GM21360 (cell line): ENCODE results near the gene EGFR.
A peak's percentile ranks its signal among the peaks of the same experiment; 100 is the strongest.

ENCODE experiments used
- ATAC-seq: cut with Tn5 transposase; IDR thresholded peaks from one replicate; pipeline ENCODE4 v1.9.1; 2021; ENCODE audit warnings: mild to moderate bottlenecking, moderate library complexity; ENCODE audit not compliant: unreplicated experiment

The EGFR gene

DNA sequence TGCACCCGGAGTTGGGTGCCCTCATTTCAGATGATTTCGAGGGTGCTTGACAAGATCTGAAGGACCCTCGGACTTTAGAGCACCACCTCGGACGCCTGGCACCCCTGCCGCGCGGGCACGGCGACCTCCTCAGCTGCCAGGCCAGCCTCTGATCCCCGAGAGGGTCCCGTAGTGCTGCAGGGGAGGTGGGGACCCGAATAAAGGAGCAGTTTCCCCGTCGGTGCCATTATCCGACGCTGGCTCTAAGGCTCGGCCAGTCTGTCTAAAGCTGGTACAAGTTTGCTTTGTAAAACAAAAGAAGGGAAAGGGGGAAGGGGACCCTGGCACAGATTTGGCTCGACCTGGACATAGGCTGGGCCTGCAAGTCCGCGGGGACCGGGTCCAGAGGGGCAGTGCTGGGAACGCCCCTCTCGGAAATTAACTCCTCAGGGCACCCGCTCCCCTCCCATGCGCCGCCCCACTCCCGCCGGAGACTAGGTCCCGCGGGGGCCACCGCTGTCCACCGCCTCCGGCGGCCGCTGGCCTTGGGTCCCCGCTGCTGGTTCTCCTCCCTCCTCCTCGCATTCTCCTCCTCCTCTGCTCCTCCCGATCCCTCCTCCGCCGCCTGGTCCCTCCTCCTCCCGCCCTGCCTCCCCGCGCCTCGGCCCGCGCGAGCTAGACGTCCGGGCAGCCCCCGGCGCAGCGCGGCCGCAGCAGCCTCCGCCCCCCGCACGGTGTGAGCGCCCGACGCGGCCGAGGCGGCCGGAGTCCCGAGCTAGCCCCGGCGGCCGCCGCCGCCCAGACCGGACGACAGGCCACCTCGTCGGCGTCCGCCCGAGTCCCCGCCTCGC lies at the start of gene EGFR:
Gene EGFR, plus strand, starts transcription at position 657 of the 830 bp plus-strand sequence. CDS start 261 bp downstream, outside the sequence.
- no peak for ATAC-seq

GRCh38 chr7:54969208-54969967 lies 49.4 kb upstream of the EGFR start:
- no peak for ATAC-seq

DNA sequence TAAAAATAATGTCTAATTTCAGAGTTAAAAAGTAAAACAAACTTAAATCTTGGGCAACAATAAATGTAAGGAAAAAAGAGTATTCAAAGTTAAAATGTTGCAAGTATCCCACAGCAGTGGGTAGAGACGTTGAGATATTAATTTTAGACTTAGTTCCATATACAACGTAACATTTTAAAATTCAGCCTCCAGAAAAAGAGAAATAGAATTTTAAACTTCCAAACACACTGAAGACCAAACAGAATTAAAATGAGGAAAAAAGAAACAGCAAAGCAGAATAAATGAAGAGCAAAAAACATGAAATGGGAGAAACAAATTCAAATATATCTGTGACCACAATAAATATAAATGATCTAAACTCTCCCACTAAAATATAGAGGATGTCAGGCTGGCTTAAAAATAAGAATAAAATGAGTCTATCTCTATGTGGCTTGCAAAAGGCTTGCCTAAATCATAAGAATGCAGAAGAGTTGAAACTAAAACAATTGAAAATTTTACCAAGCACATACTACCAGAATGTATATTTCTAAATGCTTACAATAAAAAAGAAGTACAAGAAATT lies 46.0 kb upstream of the EGFR start:
- no peak for ATAC-seq

DNA sequence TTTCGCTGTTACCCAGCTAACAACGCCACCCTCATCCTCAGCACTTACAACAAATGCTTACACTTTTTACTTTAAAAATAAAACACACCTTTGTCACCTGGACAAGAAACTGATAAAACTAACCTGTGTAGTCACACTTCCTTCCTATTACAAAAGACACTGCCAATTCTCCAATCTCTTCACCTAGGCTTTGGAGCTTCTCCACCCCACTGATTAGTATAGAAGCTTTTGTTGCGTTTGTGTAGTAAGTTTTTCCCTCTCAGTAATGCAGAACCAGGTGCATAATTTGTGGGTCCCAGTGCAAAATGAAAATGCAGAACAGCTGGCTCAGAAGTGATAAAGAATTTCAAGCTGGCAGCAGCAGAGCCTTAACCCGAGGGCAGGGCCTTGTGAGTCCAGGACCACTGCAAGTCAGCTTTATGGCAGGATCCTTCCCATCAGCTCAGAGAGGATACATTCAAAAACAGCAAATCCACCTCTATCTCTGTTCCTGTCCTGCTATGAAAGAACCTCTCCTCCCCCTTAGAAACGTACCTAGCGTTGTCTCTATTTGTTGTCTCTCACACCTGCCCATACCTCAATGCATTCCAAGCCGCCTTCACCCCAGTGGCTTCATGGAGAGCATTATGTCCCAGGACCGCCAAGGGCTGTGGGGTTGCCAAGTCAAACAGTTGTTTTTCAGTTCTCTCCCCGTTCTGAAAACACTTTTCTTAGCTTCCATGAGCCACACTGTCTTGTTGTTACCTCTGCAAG lies 40.3 kb upstream of the EGFR start:
- ATAC-seq, result no peak

GRCh38 chr7:54980521-54980920 lies 38.3 kb upstream of the EGFR start:
- ATAC-seq, result no peak

DNA sequence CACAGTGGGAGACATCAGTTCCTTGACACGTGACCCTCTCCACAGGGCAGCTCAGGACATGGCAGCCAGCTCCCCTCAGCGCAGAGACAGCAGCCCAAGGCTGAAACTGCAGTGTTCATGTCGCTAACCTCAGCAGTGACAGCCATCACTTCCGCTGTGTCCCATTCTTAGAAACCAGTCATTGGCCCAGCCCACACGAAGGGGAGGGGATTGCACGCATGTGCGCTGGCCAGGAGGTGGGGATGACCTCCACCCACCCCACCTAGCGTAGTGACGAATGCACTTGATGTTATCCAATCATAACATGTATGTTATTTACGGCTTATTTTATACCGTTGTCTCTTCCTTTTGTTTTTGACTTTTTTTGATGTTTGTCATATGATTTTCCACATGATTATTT lies 36.9 kb upstream of the EGFR start:
- ATAC-seq, result no peak

DNA sequence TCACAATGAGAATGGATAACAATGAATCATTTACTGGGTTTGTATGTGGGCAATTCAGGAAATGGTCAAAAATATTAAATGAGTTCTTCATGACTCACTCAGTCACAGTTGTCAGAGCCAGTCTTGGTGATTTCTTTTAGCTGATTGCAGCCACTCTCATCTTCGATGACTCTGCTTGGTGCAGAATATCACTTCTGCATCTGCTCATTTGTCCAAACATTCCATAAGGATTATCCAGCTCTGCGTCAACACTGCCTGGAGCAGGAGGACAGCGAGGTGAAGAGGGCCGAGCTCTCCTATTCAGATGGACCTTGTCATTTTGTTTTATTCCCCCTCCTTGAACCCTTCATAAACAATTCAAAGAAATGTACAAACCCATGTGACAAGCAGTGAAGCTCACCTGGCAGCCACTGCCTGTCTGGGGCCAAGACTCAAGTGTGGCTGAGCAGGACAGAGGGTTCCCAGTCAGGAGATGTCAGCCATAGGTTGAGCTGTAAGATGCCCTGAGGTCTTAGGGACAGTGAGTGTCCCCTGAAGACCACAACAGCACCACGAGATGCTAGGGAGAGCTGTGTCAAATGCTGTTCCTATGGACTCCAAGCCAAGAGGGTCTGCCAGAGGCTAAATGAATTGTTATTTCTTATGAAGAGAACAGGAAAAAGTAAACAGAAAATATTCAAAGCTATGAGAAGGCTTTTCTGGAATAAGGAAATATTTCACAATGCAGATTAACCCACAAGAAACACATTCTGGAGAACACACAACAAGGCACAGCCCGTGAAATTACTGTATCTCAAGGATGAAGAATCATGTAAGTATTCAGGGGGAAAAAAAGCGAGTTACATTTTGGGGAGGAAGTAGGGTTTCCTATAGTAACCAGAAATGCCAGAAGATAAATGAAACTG lies 33.1 kb upstream of the EGFR start:
- no peak for ATAC-seq

DNA sequence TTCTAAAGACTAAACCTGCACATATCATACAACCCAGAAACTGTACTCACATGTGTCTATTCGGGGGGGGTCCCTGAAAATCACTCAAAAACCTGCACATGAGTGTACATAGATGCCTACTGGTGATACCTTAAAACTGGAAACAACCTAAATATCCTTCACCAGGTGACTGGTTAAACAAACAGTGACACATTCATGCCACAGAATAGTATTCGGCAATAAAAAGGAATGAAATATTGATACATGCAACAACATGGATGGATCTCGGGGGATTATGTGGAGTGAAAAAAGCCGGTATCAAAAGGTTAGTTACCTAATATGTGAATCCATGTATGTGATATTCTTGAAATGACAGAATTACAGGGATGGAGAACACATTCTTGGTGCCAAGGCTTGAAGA lies 32.1 kb upstream of the EGFR start:
- ATAC-seq, result no peak

- ATAC-seq, result no peak
Observed at GRCh38 chr7:54987772-54988171, 31.0 kb upstream of the EGFR start.

GRCh38 chr7:54988516-54988915 lies 30.3 kb upstream of the EGFR start:
- ATAC-seq, result no peak

DNA sequence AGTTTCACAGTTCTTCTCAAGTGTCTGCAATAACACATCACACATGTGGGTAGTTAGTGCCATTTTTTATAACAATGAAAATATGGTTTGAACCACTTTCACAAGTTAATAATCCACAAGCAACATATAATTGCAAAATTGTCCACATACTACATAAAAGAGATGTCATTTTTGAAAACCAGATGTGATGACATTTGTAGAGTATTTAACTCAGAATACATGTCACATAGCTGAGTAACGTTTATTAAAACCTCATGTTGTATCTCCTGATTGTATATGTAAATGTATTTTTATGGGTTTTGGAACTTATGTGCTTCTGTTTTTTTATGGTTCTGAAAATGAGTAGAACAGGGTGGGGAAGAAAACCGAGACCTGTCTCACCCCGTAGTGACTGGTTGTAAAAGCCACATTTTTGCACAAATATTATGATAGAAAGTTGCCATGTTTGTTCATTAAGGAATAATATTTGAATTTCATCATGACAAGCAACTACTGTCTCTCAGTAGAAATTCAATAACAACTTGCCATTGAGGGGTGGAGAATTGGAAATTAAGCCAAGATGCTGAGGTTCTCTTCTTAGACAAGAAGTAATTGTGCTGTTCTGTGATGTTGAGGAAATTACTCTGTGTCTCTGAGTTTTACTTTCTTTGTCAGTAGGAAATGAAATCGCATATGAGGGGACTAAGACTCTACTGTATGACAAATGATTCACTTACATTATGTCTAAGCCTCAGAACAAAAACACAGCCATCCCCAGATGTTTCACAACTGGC lies 29.2 kb upstream of the EGFR start:
- no peak for ATAC-seq

- no peak for ATAC-seq
Observed at GRCh38 chr7:54991341-54991740, 27.5 kb upstream of the EGFR start.

DNA sequence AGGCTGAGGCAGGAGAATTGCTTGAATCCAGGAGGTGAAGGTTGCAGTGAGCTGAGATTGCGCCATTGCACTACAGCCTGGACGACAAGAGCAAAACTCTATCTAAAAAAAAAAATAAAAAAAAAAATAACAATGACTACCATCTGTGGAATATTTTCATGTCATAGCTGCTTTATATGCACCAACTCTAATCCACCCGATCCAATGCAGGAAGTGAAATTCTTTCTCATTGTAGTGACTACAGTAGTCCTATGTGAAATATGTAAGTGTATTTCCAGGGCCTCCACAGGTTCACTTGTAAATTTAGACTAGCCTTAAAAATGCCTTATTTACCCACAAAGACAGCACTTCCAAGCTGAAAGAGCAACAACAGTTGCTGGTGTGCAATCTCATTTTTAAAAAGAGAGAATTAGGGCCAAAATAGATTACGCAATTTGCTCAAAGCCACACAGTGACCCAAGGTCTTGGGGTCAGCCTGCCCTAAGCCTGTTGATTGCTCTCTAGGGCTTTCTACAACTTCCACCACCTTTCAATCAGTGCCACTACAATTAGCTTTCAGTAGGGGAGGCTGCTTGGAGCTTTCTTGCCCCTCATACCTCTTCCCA lies 25.8 kb upstream of the EGFR start:
- no peak for ATAC-seq

DNA sequence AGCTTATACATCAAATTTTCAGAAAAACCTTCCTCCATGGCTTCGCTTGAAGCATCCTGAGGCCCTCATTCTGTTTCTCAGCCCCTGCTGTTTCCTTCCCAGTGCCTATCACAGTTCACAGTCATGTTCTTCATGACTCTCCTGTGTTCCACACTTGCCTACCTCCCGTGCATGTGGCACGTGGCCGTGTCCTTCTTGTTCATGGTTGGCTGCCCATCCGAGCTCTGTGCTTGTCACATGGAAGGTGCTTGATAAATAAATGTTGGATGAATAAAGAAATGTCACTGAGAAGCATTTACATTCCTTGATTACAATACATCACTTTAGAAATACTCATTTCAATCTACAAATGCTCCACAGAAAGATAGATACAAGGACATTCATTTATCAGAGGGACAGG lies 23.7 kb upstream of the EGFR start:
- no peak for ATAC-seq

DNA sequence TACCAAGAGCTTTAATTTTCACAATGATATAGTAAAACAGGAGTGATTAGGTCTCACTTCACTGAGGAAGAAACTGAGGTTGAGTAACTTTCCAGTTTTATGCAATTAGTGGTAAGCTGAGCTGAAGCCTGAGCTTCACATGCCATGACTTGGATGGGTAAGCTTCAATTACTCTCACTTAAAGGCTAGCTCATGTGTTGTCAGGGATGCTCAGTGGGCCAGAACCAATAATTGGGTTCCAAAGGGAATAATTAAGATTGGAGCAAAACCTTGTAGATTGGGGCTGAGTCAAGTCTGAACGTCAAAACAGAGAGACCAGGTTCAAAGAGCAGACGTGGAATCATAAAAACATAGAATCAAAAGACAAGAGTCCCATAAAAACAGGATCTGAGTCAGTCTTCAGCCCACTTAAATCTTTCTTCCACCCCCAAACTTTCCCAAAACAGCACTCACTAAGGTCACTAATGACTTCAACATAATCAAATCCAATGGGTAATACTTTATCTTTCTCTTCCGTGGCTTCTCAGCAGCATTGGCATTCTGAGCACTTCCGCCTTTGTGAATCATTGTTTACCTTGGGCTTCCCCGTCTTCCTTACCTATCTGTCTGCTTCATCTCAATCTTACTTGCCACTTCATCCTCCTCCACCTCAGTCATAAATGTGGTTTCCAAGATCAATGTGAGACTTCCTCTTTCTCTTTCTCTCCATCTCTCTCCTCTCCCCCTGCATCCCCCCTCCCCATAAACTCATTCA lies 23.0 kb upstream of the EGFR start:
- peak; percentile 67 for ATAC-seq

- no peak for ATAC-seq
Observed at GRCh38 chr7:54996391-54996790, 22.4 kb upstream of the EGFR start.

DNA sequence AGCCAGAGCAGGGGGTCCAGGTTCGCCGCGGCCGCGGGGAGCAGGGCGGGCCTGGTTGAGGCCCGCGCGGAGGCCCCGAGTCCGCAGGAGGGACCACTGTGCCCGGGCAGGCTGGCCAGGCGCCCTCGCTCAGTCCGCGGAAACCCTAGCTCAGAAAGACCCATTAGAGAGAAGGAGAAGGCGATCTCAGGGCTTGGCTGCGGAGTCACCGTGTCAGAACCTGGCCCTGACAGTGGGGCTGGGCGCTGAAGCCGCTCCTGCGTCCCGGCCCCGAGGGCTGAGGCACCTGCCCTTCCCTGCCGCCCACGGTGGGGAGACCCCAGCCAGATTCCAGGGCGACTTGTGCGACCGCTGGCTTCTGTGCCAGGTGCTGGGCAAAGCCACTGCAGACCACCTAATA lies 14.2 kb upstream of the EGFR start:
- no peak for ATAC-seq

GRCh38 chr7:55005241-55005851 lies 13.5 kb upstream of the EGFR start:
- no peak for ATAC-seq
